ENCODE results near the gene TLK2. TPM values are rescaled to one million over a fixed set of nuclear protein-coding genes. Genes with fewer than 3 reads are reported as not detected.
A peak's percentile ranks its signal among the peaks of the same experiment; 100 is the strongest.
"Not testable (repeated sequence)": the region's sequence is repeated elsewhere in the genome, so short reads cannot be mapped to it uniquely, and the experiment has no call there.

TLK2 gene
- polyA plus RNA-seq, 12 donors, result 42.9 to 65.0 (median 51.0) TPM; not detected in 1

DNA sequence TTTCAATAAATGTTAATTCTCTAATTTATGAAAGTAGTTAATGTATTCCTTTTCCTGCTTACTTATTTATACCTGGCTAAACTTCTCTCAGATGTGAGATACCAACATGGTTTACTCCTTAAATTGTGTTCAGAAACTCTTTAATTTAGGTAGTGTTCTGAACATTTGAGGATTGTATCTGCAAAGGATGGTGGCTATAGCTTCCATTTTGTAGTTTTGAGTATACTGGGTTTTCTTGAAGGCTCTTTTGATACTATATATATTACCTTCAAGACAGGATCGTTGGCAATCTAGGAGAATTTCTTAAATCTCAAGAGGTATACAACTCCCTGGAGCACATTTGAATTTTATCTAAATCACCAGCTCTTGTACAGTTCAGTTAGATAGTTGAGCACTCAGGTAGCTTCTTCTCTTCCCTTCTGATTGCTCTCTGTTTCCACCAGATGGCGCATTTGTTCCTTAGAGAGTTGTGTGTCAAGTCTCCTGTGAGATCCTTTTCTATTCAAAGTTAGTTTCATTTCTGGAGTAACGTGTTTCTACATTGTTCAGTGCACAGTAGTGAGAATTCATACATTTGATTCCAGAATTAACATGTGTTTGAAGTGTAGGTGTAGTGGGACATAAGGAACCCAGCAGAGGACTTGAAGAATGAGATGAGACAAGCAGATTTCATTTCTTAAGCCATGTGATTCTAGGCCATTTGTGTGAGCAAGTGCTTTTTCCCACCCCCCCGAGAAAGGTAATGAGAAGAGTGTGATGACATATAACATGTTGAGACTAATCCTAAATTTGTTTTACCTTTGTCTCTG is 74.4 kb downstream of the TLK2 start:
- peak; percentile 48 for DNase-seq

- DNase-seq, result not testable (repeated sequence)
Observed at GRCh38 chr17:62557532-62557931, 78.9 kb downstream of the TLK2 start.

- not testable (repeated sequence) for DNase-seq
Observed at GRCh38 chr17:62558941-62559340, 80.3 kb downstream of the TLK2 start.

- DNase-seq, result not testable (repeated sequence)
Observed at GRCh38 chr17:62560971-62561370, 82.3 kb downstream of the TLK2 start.

DNA sequence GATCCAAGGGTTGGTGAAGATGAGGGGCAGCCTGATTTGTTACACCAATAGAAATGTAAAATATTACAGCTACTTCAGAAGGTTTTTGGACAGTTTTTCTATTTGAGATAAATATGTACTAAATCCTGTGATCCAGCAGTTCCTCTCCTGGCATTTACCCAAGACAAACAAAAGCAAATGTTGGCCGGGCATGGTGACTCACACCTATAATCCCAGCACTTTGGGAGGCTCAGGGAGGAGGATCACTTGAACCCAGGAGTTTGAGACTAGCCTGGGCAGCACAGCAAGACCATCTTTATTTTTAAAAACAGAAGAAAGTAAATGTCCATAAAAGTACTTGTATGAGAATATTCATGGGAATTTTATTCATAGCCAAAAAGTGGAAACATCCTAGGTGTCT is 84.0 kb downstream of the TLK2 start:
- DNase-seq, result no peak

DNA sequence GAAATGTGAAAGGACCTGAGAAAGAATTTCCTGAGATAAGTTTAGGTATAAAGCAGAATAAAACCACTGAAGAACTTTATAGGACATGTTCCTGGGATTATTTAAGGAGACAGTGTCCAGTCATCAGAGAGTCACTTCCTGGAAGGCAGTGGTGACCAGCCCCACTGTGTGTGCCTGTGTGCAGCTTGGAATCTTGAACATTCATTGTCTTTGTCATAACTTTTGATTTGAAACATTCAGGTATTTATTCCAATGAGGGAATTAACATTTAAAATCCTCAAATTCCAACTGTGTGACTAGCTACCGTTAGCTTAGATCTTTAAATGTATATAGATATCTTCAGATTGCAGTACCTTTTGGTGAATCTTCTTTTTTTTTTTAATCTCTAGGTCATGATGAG is 87.2 kb downstream of the TLK2 start:
- DNase-seq, result no peak

DNA sequence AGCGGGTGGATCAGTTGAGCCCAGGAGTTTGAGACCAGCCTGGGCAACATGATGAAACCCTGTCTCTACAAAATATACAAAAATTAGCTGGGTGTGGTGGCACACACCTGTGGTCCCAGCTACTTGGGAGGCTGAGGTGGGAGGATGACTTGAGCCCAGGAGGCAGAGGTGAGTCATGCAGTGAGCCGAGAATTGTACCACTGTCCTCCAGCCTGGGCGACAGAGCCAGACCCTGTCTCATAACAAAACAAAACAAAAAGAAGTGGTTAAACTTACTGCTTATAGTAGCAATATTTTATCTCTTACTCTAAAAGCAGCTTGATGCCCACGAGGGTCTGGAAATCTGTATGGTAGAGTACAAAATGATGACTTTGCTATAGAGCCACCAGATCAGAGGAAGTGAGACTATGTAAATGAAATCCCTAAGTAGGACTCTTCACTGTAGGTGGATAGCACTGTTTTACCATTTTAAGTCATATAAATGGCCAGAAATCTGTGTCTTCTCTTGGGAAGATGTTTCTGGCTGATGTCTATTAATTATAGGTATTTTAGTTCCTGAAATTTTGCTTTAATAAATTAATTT is 88.5 kb downstream of the TLK2 start:
- DNase-seq, result no peak

- DNase-seq, result no peak
Observed at GRCh38 chr17:62572488-62572887, 93.9 kb downstream of the TLK2 start.

GRCh38 chr17:62572888-62573401 is 94.3 kb downstream of the TLK2 start:
- DNase-seq, result no peak

- DNase-seq, result no peak
Observed at GRCh38 chr17:62573480-62574117, 95.0 kb downstream of the TLK2 start.

DNA sequence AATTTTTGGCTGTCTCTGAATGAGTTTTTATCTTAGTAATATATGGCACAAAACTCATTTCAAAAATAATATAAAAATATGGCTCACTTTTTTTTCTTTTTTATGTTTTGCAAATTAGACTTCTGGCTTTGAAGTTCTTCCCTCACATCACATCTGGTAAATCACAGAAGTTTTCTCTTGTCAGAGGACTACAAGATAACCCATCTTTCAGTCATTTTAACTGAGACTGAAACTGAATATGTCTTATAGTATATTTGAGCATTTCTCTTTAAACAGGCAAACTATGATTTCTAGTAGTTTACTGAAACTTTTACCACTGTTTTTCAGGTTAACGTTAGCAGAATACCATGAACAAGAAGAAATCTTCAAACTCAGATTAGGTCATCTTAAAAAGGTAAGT is 97.8 kb downstream of the TLK2 start:
- no peak for DNase-seq

GRCh38 chr17:62578757-62579487 is 100.3 kb downstream of the TLK2 start:
- DNase-seq, result no peak

- DNase-seq, result no peak
Observed at GRCh38 chr17:62580947-62581346, 102.3 kb downstream of the TLK2 start.

GRCh38 chr17:62581764-62582163 is 103.1 kb downstream of the TLK2 start:
- no peak for DNase-seq

- DNase-seq, result no peak
Observed at GRCh38 chr17:62587554-62587953, 108.9 kb downstream of the TLK2 start.

GRCh38 chr17:62588109-62588508 is 109.5 kb downstream of the TLK2 start:
- DNase-seq, result no peak

- DNase-seq, result peak; percentile 82
Observed at GRCh38 chr17:62591333-62591732, 112.7 kb downstream of the TLK2 start.

- not testable (repeated sequence) for DNase-seq
Observed at GRCh38 chr17:62591822-62592221, 113.2 kb downstream of the TLK2 start.

DNA sequence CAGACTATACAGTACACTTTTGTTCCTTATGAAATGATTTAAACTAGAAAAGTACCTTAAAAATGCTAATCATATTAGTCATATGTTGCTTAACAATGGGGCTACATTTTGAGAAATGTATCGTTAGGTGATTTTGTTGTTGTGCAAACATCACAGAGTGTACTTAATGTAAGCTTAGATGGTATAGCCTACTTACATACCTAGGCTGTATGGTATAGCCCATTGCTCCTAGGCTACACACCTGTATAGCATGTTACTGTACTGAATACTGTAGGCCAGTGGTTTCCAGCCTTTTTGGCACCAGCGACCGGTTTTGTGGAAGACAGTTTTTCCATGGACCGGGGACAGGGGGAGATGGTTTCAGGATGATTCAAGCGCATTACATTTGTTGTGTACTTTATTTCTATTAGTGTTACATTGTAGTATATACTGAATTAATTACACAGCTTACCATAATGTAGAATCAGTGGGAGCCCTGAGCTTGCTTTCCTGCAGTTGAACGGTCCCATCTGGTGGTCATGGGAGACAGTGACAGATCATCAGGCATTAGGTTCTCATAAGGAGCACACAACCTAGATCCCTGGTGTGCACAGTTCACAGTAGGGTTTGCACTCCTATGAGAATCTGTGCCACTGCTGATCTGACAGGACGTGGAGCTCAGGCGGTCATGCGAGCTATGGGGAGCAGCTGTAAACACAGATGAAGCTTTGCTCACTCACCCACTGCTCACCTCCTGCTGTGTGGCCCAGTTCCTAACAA is 113.9 kb downstream of the TLK2 start:
- no peak for DNase-seq

DNA sequence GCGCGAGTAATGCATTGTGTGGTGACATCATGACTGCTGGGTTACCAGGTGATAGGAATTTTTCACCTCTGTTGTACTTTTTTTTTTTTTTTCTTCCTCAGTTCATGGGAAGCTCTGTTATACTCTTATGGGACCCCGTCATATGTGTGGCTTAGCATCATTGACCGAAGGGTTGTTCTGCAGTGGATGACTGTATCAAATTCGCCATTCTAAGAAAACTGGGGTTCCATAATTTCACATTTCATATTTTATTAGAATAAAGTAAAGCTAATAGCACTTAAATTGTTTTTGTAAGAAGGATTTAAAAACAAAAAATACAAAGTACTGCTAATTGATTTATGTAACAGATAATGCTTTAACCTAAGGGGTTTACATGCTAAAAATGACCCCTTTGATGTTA is 116.9 kb downstream of the TLK2 start:
- no peak for DNase-seq

- no peak for DNase-seq
Observed at GRCh38 chr17:62596662-62597061, 118.0 kb downstream of the TLK2 start.

Measured in muscle of arm (tissue), 12 donors.